ENCODE measurements around the gene KLK12. TPM values are rescaled to one million over a fixed set of nuclear protein-coding genes. Genes with fewer than 3 reads are reported as not detected.
A peak's percentile ranks its signal among the peaks of the same experiment; 100 is the strongest.

Gene KLK12
- total RNA-seq, 1 experiment from 2014 or later = not detected

DNA sequence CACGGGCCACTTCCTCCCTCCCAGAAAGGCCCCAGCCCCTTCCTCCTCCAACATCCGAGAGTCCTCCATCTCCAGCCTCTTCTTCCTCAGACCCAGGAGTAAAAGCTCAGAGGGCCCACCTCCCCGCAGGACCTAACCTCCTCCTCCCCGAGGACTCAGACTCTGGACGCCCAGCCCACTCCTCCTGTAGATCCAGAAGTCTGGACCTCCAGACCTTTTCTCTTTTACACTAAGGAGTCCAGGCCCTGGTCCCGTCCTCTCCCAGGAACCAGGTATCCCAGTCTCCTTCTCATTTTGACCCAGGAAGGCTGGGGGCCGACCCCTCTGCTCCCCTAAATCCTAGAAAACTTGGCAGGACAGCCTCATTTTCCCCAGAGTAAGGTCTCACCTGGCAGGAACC lies 31.5 kb downstream of the KLK12 start:
- Histone ChIP-seq H2AFZ (ENCODE audit: low read length) (no peak overlapping the region), H3K9me2 (replicated peaks; ENCODE audit: low read length) (no peaks in the 10 kb centered on the region), H3F3A (ENCODE audit: low read length, unreplicated experiment) (no peaks in the 10 kb centered on the region), H3K4me2 (ENCODE audit: low read length) (no peak overlapping the region), H3K4me3 (ENCODE audit: low read length) (no peak overlapping the region), H3K27me3 (ENCODE audit: low read length) (no peaks in the 10 kb centered on the region), H3K4me1 (ENCODE audit: insufficient read depth, low read length) (peaks cover 11% of the 10 kb centered on the region), H3K36me3 (ENCODE audit: low read depth, low read length) (no peaks in the 10 kb centered on the region), H3K79me2 (ENCODE audit: low read length) (no peaks in the 10 kb centered on the region), H3K9ac (ENCODE audit: low read length) (no peak overlapping the region), H3K27ac (ENCODE audit: low read length) (no peak overlapping the region), H4K20me1 (ENCODE audit: low read length) (no peaks in the 10 kb centered on the region), H3K9me3 (ENCODE audit: low read length) (no peaks in the 10 kb centered on the region)
- CTCF ChIA-PET = no interaction called here
- intact Hi-C loops (cut with micrococcal nuclease) = no loop called here
- TF ChIP-seq EZH2phosphoT487 (IDR thresholded peaks at IDR 0.05; ENCODE audit: borderline replicate concordance, low read length) (no peak), EZH2 (IDR thresholded peaks at IDR 0.05; ENCODE audit: low read length, unreplicated experiment) (no peak)
- TF ChIP-seq, protein P1, sequence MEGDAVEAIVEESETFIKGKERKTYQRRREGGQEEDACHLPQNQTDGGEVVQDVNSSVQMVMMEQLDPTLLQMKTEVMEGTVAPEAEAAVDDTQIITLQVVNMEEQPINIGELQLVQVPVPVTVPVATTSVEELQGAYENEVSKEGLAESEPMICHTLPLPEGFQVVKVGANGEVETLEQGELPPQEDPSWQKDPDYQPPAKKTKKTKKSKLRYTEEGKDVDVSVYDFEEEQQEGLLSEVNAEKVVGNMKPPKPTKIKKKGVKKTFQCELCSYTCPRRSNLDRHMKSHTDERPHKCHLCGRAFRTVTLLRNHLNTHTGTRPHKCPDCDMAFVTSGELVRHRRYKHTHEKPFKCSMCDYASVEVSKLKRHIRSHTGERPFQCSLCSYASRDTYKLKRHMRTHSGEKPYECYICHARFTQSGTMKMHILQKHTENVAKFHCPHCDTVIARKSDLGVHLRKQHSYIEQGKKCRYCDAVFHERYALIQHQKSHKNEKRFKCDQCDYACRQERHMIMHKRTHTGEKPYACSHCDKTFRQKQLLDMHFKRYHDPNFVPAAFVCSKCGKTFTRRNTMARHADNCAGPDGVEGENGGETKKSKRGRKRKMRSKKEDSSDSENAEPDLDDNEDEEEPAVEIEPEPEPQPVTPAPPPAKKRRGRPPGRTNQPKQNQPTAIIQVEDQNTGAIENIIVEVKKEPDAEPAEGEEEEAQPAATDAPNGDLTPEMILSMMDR (conservative IDR thresholded peaks at IDR 0.05; ENCODE audit: low read depth, low read length) = no peak
- BruUV-seq (replicated peaks) = no TSS peak
- DNase-seq = no peak
- no peak for ATAC-seq
- POLR2A ChIA-PET (ENCODE audit: unreplicated experiment) = no interaction called here

DNA sequence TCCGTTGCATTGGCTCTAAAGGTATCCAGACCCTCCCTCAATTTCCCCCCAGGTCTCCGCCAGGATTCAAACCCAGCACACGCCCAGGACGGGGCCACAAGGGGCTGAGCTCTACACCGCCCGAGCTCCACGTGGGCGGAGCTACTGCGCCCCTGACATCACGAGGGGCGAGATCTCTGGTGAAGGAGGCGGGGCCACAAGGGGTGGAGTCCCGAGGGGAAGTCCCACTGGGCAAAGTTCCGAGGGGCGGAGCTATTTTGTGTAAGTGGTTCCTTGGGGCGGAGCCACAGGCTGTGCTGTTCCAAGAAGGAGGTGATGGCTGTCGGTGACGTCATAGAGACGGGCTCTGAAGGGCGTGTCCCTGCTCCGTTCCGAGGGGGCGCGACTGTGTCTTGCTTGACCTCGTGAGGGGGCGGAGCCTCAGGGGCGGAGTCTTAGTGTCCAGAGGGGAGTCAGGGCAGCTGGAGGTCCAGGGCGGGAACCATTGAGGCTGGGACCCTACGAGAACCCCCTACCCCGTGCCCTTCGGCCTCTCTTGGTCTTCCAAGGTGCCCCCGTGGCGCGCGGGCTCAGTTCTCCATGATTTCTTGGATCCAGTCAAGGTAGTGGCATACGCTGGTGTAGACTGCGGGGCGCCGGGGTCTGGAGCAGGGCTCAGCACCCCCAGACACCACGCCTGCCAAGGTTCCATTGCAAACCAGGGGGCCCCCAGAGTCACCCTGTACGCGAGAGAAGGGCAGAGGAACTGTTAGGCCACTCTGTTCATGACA lies 32.1 kb downstream of the KLK12 start:
- Histone ChIP-seq H4K20me1 (ENCODE audit: low read length) (no peaks in the 10 kb centered on the region), H2AFZ (ENCODE audit: low read length) (peak overlapping the region; percentile 40; the same call in 1 of the 2 replicates), H3K4me1 (ENCODE audit: insufficient read depth, low read length) (peaks cover 11% of the 10 kb centered on the region), H3F3A (ENCODE audit: low read length, unreplicated experiment) (no peaks in the 10 kb centered on the region), H3K79me2 (ENCODE audit: low read length) (no peaks in the 10 kb centered on the region), H3K36me3 (ENCODE audit: low read depth, low read length) (no peaks in the 10 kb centered on the region), H3K9ac (ENCODE audit: low read length) (no peak overlapping the region), H3K4me3 (ENCODE audit: low read length) (peak overlapping the region; percentile 14; the same call in 1 of the 2 replicates), H3K4me2 (ENCODE audit: low read length) (peak overlapping the region; percentile 44), H3K27ac (ENCODE audit: low read length) (no peak overlapping the region), H3K27me3 (ENCODE audit: low read length) (peaks cover under 1% of the 10 kb centered on the region; the same call in 1 of the 2 replicates), H3K9me3 (ENCODE audit: low read length) (no peaks in the 10 kb centered on the region), H3K9me2 (replicated peaks; ENCODE audit: low read length) (no peaks in the 10 kb centered on the region)
- ChIA-PET POLR2A (ENCODE audit: unreplicated experiment) (no interaction called here), CTCF (interaction anchor here (0.6 kb wide), 1 partner anchor 278 kb away, joined by 4 read pairs; no protein-coding TSS in a partner anchor)
- intact Hi-C loops (cut with micrococcal nuclease) = no loop called here
- ATAC-seq (peak; percentile 13; the same call in 1 of the 2 replicates), DNase-seq (peak; percentile 70)
- TF ChIP-seq EZH2 (IDR thresholded peaks at IDR 0.05; ENCODE audit: low read length, unreplicated experiment) (no peak), EZH2phosphoT487 (IDR thresholded peaks at IDR 0.05; ENCODE audit: borderline replicate concordance, low read length) (no peak)
- TF ChIP-seq, protein P1 (conservative IDR thresholded peaks at IDR 0.05; ENCODE audit: low read depth, low read length) = no peak
- BruUV-seq (replicated peaks) = no TSS peak

DNA sequence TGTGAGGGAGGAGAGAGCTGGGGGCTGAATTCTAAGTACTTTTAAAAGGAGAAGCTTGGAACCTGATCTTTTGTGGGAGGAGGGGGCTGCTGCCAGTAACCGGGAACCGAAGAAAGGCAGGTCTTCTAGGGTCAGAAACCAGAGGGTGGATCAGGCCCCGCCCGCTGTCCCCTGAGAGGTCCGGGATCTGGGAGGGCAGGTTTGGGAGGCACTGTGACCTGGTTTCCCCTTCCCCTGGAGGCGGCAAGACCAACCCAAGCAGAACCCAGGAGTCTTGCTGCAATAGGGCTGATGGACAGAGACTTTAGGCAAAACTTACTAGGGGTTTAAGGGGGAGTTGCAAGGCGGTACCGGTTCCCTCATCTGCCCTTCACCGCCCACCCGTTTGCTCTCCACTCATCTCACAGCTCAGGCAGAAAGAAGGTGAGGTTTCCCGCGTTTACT lies 32.7 kb downstream of the KLK12 start:
- intact Hi-C loops (cut with micrococcal nuclease) = no loop called here
- Histone ChIP-seq H3K79me2 (ENCODE audit: low read length) (no peaks in the 10 kb centered on the region), H3K4me1 (ENCODE audit: insufficient read depth, low read length) (peaks cover 11% of the 10 kb centered on the region), H3K4me2 (ENCODE audit: low read length) (peak overlapping the region; percentile 44), H3K9me2 (replicated peaks; ENCODE audit: low read length) (no peaks in the 10 kb centered on the region), H3K9me3 (ENCODE audit: low read length) (no peaks in the 10 kb centered on the region), H3K27ac (ENCODE audit: low read length) (no peak overlapping the region), H3K4me3 (ENCODE audit: low read length) (peak overlapping the region; percentile 14; the same call in 1 of the 2 replicates), H3F3A (ENCODE audit: low read length, unreplicated experiment) (no peaks in the 10 kb centered on the region), H4K20me1 (ENCODE audit: low read length) (no peaks in the 10 kb centered on the region), H3K9ac (ENCODE audit: low read length) (no peak overlapping the region), H3K36me3 (ENCODE audit: low read depth, low read length) (no peaks in the 10 kb centered on the region), H2AFZ (ENCODE audit: low read length) (peak overlapping the region; percentile 40; the same call in 1 of the 2 replicates), H3K27me3 (ENCODE audit: low read length) (peaks cover 3% of the 10 kb centered on the region; the same call in 1 of the 2 replicates)
- no TSS peak for BruUV-seq (replicated peaks)
- TF ChIP-seq, protein P1 (conservative IDR thresholded peaks at IDR 0.05; ENCODE audit: low read depth, low read length) = no peak
- no peak for TF ChIP-seq EZH2phosphoT487 (IDR thresholded peaks at IDR 0.05; ENCODE audit: borderline replicate concordance, low read length)
- no peak for TF ChIP-seq EZH2 (IDR thresholded peaks at IDR 0.05; ENCODE audit: low read length, unreplicated experiment)
- ChIA-PET CTCF (interaction anchor here (0.6 kb wide), 1 partner anchor 277 kb away, joined by 4 read pairs; no protein-coding TSS in a partner anchor), POLR2A (ENCODE audit: unreplicated experiment) (no interaction called here)
- DNase-seq (no peak), ATAC-seq (no peak)
